Suprapubic skin (tissue), 4 donors: Measurements from ENCODE around the gene KDM4B. TPM values are rescaled to one million over a fixed set of nuclear protein-coding genes. Genes with fewer than 3 reads are reported as not detected.

ENCODE experiments used
- DNase-seq, 2 donors: peaks; one replicate each; pipeline ENCODE4 v3.0.0-alpha.2; 2019; ENCODE audit warnings: low spot score in 2 of 2
- H3K27ac ChIP-seq: fragments of 200-600 bp; sonication (generic); one replicate; pipeline ENCODE4 v1.5.1; 2019
- H3K27me3 ChIP-seq: fragments of 200-600 bp; sonication (generic); one replicate; pipeline ENCODE4 v1.5.1; 2019
- H3K36me3 ChIP-seq: fragments of 200-600 bp; sonication (generic); one replicate; pipeline ENCODE4 v1.5.1; 2019
- H3K4me1 ChIP-seq: fragments of 200-600 bp; sonication (generic); one replicate; pipeline ENCODE4 v1.5.1; 2019
- H3K4me3 ChIP-seq: fragments of 200-600 bp; sonication (generic); one replicate; pipeline ENCODE4 v1.5.1; 2019; ENCODE audit warnings: mild to moderate bottlenecking
- H3K9me3 ChIP-seq: fragments of 200-600 bp; sonication (generic); one replicate; pipeline ENCODE4 v1.5.1; 2019
- EP300 ChIP-seq: sonication (generic); formaldehyde crosslinking; IDR thresholded peaks from one replicate; pipeline ENCODE4 v1.6.1; 2017; ENCODE audit warnings: antibody characterized with exemption
- POLR2A ChIP-seq, 2 donors: fragments of 450-650 bp; IDR thresholded peaks; one replicate each; pipeline ENCODE4 v1.6.1; 2017; ENCODE audit warnings: antibody characterized with exemption in 2 of 2, mild to moderate bottlenecking in 2 of 2, moderate library complexity in 2 of 2
- POLR2AphosphoS5 ChIP-seq, 3 donors: sonication (generic); formaldehyde crosslinking; IDR thresholded peaks; one replicate each; pipeline ENCODE4 v1.6.1; 2017; ENCODE audit warnings: antibody characterized with exemption in 3 of 3
- WGBS: methylation state at CpG from one replicate; pipeline ENCODE4 v1.1.5; 2018; 5-methylcytosine and 5-hydroxymethylcytosine counted together
- total RNA-seq, 4 donors: library from RNA; depleted of rRNA; stranded (reverse); fragments of >200 nt; gene quantifications; one replicate each; pipeline ENCODE4 v1.1.0, GENCODE V29; 2016
- TF ChIP-seq, protein P1 (sequence below), 2 donors: fragments of 200-600 bp in 1 of 2; fragments of 450-650 bp in 1 of 2; sonication (generic) in 1 of 2; IDR thresholded peaks; one replicate each; pipeline ENCODE4 v1.5.1; 2016 to 2019; ENCODE audit warnings: antibody characterized with exemption in 2 of 2, mild to moderate bottlenecking in 1 of 2, moderate library complexity in 1 of 2

Gene KDM4B
- total RNA-seq, 4 donors from 2014 or later, result 34.2 to 82.7 (median 48.7) TPM

DNA sequence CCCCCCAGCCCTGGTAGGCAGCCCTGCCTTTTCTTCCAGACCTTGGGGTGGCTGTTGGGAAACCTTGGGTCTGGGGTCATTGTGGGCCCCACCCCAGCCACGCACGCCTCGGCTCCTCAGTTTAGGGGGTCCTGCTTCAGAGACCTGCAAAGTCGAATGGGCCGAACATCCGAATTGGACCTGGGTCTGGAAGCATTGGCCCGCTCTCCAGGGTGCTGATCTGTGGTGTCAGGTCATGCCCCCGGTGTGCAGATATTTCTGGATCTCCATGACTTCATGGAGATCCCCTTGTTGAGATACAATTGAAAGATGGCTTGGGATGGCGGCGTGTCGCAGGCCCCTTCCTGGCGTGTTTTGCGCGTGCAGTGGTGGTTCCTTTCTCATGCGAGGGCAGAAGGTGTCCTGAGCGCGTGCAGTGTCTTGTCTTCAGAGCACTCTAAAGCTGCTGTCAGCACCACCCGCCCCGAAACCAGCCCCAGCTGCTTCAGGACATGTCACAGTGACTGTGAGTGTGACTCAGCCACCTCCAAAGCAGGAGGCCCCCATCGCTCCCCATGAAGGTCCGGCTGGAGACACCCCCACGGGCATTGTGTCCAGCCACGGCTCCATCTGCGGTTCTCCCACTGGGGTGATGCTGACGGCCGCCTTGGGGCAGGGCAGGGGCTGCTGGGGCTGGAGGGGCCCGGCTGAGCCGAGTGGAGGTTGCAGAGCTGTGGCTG, 112.7 kb downstream of the KDM4B start:
- H3K4me3 ChIP-seq, result no peak overlapping the region
- 98% methylated on average over 13 of the region's 28 CpGs for WGBS
- peaks cover 11% of the 10 kb centered on the region for H3K4me1 ChIP-seq
- H3K27me3 ChIP-seq, result no peaks in the 10 kb centered on the region
- TF ChIP-seq, protein P1, sequence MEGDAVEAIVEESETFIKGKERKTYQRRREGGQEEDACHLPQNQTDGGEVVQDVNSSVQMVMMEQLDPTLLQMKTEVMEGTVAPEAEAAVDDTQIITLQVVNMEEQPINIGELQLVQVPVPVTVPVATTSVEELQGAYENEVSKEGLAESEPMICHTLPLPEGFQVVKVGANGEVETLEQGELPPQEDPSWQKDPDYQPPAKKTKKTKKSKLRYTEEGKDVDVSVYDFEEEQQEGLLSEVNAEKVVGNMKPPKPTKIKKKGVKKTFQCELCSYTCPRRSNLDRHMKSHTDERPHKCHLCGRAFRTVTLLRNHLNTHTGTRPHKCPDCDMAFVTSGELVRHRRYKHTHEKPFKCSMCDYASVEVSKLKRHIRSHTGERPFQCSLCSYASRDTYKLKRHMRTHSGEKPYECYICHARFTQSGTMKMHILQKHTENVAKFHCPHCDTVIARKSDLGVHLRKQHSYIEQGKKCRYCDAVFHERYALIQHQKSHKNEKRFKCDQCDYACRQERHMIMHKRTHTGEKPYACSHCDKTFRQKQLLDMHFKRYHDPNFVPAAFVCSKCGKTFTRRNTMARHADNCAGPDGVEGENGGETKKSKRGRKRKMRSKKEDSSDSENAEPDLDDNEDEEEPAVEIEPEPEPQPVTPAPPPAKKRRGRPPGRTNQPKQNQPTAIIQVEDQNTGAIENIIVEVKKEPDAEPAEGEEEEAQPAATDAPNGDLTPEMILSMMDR (IDR thresholded peaks at IDR 0.05), result no peak
- no peak for TF ChIP-seq EP300
- TF ChIP-seq POLR2A (IDR thresholded peaks at IDR 0.05), result no peak
- no peak for TF ChIP-seq POLR2AphosphoS5 (IDR thresholded peaks at IDR 0.05)
- no peaks in the 10 kb centered on the region for H3K9me3 ChIP-seq
- H3K36me3 ChIP-seq, result peaks cover 87% of the 10 kb centered on the region
- H3K27ac ChIP-seq, result no peak overlapping the region
- no peak for DNase-seq

DNA sequence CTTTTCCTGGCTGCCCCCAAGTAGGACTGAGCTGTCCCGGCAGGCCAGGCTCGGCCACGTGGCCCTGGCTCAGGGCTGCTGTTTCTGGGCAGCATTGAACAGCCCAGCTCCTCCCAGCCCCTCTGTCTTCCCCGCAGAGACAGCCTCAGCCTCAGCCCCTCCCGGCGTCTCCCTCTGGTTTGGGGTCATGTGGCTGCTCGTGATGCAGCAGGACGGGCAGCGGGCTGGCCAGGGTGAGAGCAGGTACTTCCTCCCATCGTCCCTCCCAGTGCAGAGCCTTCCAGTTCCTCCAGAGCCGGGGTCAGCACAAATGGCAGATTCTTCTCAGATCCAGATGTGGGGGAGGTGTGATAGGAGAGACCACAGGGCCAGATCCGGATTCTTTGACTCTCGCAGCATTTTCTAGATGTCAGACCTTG, 114.6 kb downstream of the KDM4B start:
- H3K9me3 ChIP-seq, result no peaks in the 10 kb centered on the region
- peaks cover 11% of the 10 kb centered on the region for H3K4me1 ChIP-seq
- TF ChIP-seq, protein P1 (IDR thresholded peaks at IDR 0.05), result no peak
- TF ChIP-seq POLR2A (IDR thresholded peaks at IDR 0.05) (no peak), POLR2AphosphoS5 (IDR thresholded peaks at IDR 0.05) (no peak), EP300 (no peak)
- H3K4me3 ChIP-seq, result no peak overlapping the region
- peak overlapping the region; percentile 12 for H3K27ac ChIP-seq
- no peaks in the 10 kb centered on the region for H3K27me3 ChIP-seq
- H3K36me3 ChIP-seq, result peaks cover 87% of the 10 kb centered on the region
- 68% methylated on average over 4 of the region's 13 CpGs for WGBS
- no peak for DNase-seq

DNA sequence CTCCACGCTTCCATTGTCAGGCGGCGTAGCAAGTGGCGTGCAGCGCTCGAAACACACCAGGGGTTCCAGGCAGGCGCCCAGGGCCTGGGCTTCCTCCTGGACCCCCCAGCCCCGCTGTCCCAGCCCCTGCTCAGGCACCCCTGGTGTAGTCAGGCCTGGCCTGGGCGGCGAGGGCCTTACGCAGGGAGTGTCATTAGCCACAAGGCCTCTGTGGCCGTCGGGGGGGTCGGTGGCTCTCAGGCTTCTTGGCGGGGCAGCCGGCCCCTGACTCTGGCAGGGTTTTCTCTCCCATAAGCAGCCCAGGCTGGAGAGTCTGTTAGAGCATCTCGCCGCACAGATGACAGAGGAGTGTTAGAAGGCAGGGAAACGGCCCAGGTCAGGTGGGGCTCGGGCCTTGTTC, 116.7 kb downstream of the KDM4B start:
- Histone ChIP-seq H3K27ac (no peak overlapping the region), H3K4me3 (no peak overlapping the region), H3K9me3 (no peaks in the 10 kb centered on the region), H3K27me3 (no peaks in the 10 kb centered on the region), H3K36me3 (peaks cover 72% of the 10 kb centered on the region), H3K4me1 (peaks cover 12% of the 10 kb centered on the region)
- 96% methylated on average over 18 of the region's 20 CpGs for WGBS
- DNase-seq, result no peak
- TF ChIP-seq, protein P1 (IDR thresholded peaks at IDR 0.05), result no peak
- no peak for TF ChIP-seq EP300
- TF ChIP-seq POLR2A (IDR thresholded peaks at IDR 0.05), result no peak
- no peak for TF ChIP-seq POLR2AphosphoS5 (IDR thresholded peaks at IDR 0.05)

DNA sequence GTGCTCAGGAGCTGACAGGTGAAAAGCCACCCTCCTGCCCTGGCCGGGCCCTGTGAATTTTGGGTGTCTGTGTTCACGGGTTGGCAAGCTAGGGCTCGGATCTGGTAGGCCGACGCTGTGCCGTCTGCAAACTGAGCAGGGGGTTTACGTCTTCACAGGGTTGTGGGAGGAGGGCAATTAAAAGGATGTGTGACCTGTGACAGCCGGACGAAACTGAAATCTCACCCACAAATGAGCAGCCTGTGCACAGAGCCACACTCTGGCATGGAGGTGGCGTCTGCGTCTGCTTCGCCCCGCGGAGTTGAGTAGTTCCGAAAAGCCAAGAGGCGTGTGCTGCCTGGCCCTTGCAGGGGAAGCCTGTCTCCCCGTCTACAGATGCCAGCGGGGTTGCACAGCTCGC, 117.3 kb downstream of the KDM4B start:
- peaks cover 65% of the 10 kb centered on the region for H3K36me3 ChIP-seq
- no peak for DNase-seq
- no peaks in the 10 kb centered on the region for H3K9me3 ChIP-seq
- TF ChIP-seq EP300 (no peak), POLR2A (IDR thresholded peaks at IDR 0.05) (no peak), POLR2AphosphoS5 (IDR thresholded peaks at IDR 0.05) (no peak)
- TF ChIP-seq, protein P1 (IDR thresholded peaks at IDR 0.05), result no peak
- peaks cover 18% of the 10 kb centered on the region for H3K4me1 ChIP-seq
- no peaks in the 10 kb centered on the region for H3K27me3 ChIP-seq
- no peak overlapping the region for H3K27ac ChIP-seq
- WGBS, result 93% methylated on average over 17 of the region's 19 CpGs
- no peak overlapping the region for H3K4me3 ChIP-seq

DNA sequence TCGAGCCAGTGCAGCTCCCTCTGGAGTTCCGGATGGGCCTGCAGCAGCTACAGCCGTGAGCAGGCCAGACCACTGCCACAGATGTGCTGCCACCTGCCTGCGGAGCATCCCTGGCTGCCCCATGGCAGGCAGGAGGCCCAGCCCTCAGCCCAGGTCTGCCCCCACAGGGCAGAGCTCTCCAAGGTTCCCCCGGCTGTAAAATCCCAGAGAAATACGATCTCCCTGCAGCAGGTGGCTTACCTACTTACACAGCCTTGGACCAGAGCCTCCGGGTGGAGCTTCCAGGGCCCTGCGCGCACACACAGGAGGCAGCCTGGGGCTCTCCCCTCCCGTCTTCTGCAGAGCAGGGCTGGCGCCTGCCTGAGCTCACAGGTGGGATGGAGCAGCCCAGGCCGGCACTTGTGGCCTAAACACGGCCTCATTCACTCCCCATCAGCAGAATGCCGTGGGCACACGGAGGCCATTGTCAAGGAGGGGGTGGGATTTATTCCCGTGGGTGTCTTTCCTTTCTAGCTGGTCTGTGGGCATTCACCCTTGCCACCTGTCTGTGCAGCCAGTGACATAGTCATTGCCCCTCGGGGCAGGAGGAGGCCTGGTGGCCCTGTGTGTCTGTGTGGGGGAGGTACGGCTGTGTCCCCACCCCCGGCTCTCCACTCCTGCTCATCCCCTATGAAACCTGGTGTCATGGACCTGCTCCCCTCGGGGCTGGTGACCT, 118.0 kb downstream of the KDM4B start:
- Histone ChIP-seq H3K4me3 (no peak overlapping the region), H3K27me3 (no peaks in the 10 kb centered on the region), H3K27ac (no peak overlapping the region), H3K36me3 (peaks cover 59% of the 10 kb centered on the region), H3K4me1 (peaks cover 25% of the 10 kb centered on the region), H3K9me3 (no peaks in the 10 kb centered on the region)
- TF ChIP-seq POLR2A (IDR thresholded peaks at IDR 0.05) (no peak), POLR2AphosphoS5 (IDR thresholded peaks at IDR 0.05) (no peak), EP300 (no peak)
- TF ChIP-seq, protein P1 (IDR thresholded peaks at IDR 0.05), result no peak
- WGBS, result 72% methylated on average over 10 of the region's 20 CpGs
- no peak for DNase-seq
